Adrenal gland (tissue), 12 donors: ENCODE results near the gene NAMPT. TPM values are rescaled to one million over a fixed set of nuclear protein-coding genes. Genes with fewer than 3 reads are reported as not detected.

Experiments
- DNase-seq, 7 donors: peaks; one replicate each; pipeline ENCODE4 v3.0.0-alpha.2; 2019 to 2020
- H3K27ac ChIP-seq, 5 donors: fragments of 200-600 bp; sonication (generic) in 4 of 5; 1 replicate in 3 of 5; 2 replicates in 2 of 5; pipeline versions ENCODE4 v1.5.1 to v1.8.0; 2016 to 2020; ENCODE audit warnings: mild to moderate bottlenecking in 1 of 5
- H3K27me3 ChIP-seq: fragments of 200-600 bp; 2 replicates; pipeline ENCODE4 v1.8.0; 2021
- H3K36me3 ChIP-seq, 2 donors: fragments of 200-600 bp; replicated peaks in 1 of 2; 1 replicate in 1 of 2; 2 replicates in 1 of 2; pipeline versions ENCODE4 v1.5.1 to v1.8.0; 2018 to 2022
- H3K4me1 ChIP-seq, 2 donors: fragments of 200-600 bp; replicated peaks in 1 of 2; 1 replicate in 1 of 2; 2 replicates in 1 of 2; pipeline versions ENCODE4 v1.5.1 to v1.8.0; 2018 to 2021
- H3K4me3 ChIP-seq, 4 donors: fragments of 200-600 bp; sonication (generic) in 3 of 4; one replicate each; pipeline ENCODE4 v1.5.1; 2016 to 2018
- H3K9me3 ChIP-seq, 3 donors: fragments of 200-600 bp; sonication (generic) in 1 of 3; replicated peaks in 1 of 3; 1 replicate in 2 of 3; 2 replicates in 1 of 3; pipeline versions ENCODE4 v1.5.1 to v1.8.0; 2016 to 2021
- POLR2A ChIP-seq, 2 donors: fragments of 450-650 bp; IDR thresholded peaks; one replicate each; pipeline ENCODE4 v1.6.1; 2017; ENCODE audit warnings: antibody characterized with exemption in 2 of 2, mild to moderate bottlenecking in 2 of 2, moderate library complexity in 1 of 2
- WGBS, 4 donors: extraction: QIAGEN DNeasy Blood & Tissue Kit in 2 of 4; methylation state at CpG; one replicate each; pipeline versions ENCODE4 v1.1.5 to v1.1.7; 2013 to 2017; 5-methylcytosine and 5-hydroxymethylcytosine counted together
- intact Hi-C, 2 donors: fragments of 100-400 bp; cut with DNase I; formaldehyde crosslinking; loops; one replicate each; pipeline versions ENCODE4 v1.14.1 to v1.15.0; 2022 to 2023
- polyA plus RNA-seq, 3 donors: library from polyadenylated mRNA; stranded (reverse); fragments of 200-250 nt in 2 of 3; fragments of 350-450 nt in 1 of 3; fragmentation: Illumina TruSeq in 1 of 3; extraction: RNeasy Lipid Tissue Mini Kit (QIAGEN cat#74804) in 1 of 3; gene quantifications; one replicate each; pipeline ENCODE4 v1.2.3, GENCODE V29; 2013 to 2014
- total RNA-seq, 9 donors: library from RNA; depleted of rRNA in 4 of 9; stranded (reverse); fragments of >200 nt in 4 of 9; fragments of 120-200 nt in 1 of 9; fragmentation: NEBNext Ultra II Directional in 1 of 9; extraction: Animal tissue kit (Norgen Biotek cat#: 25700) in 1 of 9; gene quantifications; one replicate each; pipeline versions ENCODE4 v1.1.0 to v1.2.4, GENCODE V29; 2013 to 2023
- TF ChIP-seq, protein P1 (sequence below), 6 experiments: fragments of 450-650 bp in 4 of 6; fragments of 200-600 bp in 2 of 6; sonication (generic) in 1 of 6; IDR thresholded peaks; 1 replicate in 5 of 6; 2 replicates in 1 of 6; pipeline versions ENCODE4 v1.5.1 to v1.8.0; 2016 to 2021; ENCODE audit warnings: antibody characterized with exemption in 6 of 6, mild to moderate bottlenecking in 2 of 6, moderate library complexity in 1 of 6
- donor health status: healthy with polysubstance abuse.
- donor health status: Bipolar disorder and iron deficiency.
- donor health status: DM: yes; HTN: yes; CAD: no.
- donor health status: DM: no; HTN: no; CAD: no.
- donor health status: DM: no; HTN: no; CAD: no.
- donor health status: DM: yes; HTN: yes; CAD: no.

NAMPT gene
- total and polyA plus RNA-seq, 12 donors, result 21.7 to 482 (median 137) TPM

- Histone ChIP-seq H3K4me1 (no peaks in the 10 kb centered on the region), H3K27me3 (no peaks in the 10 kb centered on the region), H3K27ac (no peak overlapping the region), H3K4me3 (no peak overlapping the region), H3K9me3 (no peaks in the 10 kb centered on the region), H3K36me3 (no peaks in the 10 kb centered on the region)
- TF ChIP-seq, protein P1, sequence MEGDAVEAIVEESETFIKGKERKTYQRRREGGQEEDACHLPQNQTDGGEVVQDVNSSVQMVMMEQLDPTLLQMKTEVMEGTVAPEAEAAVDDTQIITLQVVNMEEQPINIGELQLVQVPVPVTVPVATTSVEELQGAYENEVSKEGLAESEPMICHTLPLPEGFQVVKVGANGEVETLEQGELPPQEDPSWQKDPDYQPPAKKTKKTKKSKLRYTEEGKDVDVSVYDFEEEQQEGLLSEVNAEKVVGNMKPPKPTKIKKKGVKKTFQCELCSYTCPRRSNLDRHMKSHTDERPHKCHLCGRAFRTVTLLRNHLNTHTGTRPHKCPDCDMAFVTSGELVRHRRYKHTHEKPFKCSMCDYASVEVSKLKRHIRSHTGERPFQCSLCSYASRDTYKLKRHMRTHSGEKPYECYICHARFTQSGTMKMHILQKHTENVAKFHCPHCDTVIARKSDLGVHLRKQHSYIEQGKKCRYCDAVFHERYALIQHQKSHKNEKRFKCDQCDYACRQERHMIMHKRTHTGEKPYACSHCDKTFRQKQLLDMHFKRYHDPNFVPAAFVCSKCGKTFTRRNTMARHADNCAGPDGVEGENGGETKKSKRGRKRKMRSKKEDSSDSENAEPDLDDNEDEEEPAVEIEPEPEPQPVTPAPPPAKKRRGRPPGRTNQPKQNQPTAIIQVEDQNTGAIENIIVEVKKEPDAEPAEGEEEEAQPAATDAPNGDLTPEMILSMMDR (IDR thresholded peaks at IDR 0.05), result no peak
- no peak for TF ChIP-seq POLR2A (IDR thresholded peaks at IDR 0.05)
- intact Hi-C loops, result no loop called here
- DNase-seq, result no peak
Observed at GRCh38 chr7:106316947-106317346, 32.2 kb upstream of the NAMPT start.

DNA sequence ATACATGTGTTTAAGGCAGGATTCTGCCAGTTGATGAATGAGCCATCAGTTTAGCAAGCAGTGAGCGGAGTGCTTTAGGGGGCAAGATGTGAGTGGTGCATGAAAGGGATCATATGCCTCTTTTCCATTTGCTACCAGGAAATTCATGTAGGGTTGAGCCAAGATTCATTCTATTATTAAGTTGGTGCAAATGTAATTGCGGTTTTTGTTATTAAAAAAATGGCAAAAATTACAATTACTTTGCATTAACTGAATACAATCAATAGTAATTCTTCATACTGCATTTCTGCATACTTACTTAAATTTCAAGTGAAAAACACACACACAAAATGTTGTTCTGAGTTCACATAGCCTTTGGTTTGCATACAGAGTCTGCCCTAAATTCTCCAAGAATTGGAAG, 30.1 kb upstream of the NAMPT start:
- Histone ChIP-seq H3K9me3 (no peaks in the 10 kb centered on the region), H3K27ac (no peak overlapping the region), H3K4me1 (no peaks in the 10 kb centered on the region), H3K4me3 (no peak overlapping the region), H3K36me3 (no peaks in the 10 kb centered on the region), H3K27me3 (no peaks in the 10 kb centered on the region)
- intact Hi-C loops, result no loop called here
- DNase-seq, result no peak
- TF ChIP-seq POLR2A (IDR thresholded peaks at IDR 0.05), result no peak
- TF ChIP-seq, protein P1 (IDR thresholded peaks at IDR 0.05), result no peak
- WGBS, 4 donors, result 75 to 91% (median 89%) methylated on average over 2 of the region's 2 CpGs

GRCh38 chr7:106313966-106314365, 29.2 kb upstream of the NAMPT start:
- intact Hi-C loops, result no loop called here
- TF ChIP-seq, protein P1 (IDR thresholded peaks at IDR 0.05), result no peak
- no peak for TF ChIP-seq POLR2A (IDR thresholded peaks at IDR 0.05)
- 39 to 75% (median 59%) methylated on average over 2 of the region's 2 CpGs for WGBS, 4 donors
- H3K27me3 ChIP-seq, result no peaks in the 10 kb centered on the region
- no peak overlapping the region for H3K4me3 ChIP-seq
- DNase-seq, result no peak
- peak overlapping the region in 1 of 5 donors; percentile 2 for H3K27ac ChIP-seq
- no peaks in the 10 kb centered on the region for H3K4me1 ChIP-seq
- no peaks in the 10 kb centered on the region for H3K36me3 ChIP-seq
- H3K9me3 ChIP-seq, result no peaks in the 10 kb centered on the region

GRCh38 chr7:106313456-106313901, 28.7 kb upstream of the NAMPT start:
- no peak for DNase-seq
- H3K4me1 ChIP-seq, result no peaks in the 10 kb centered on the region
- H3K9me3 ChIP-seq, result no peaks in the 10 kb centered on the region
- intact Hi-C loops, result no loop called here
- no peak overlapping the region for H3K4me3 ChIP-seq
- H3K27me3 ChIP-seq, result no peaks in the 10 kb centered on the region
- WGBS, 4 donors, result 64 to 71% (median 67%) methylated on average over 2 of the region's 2 CpGs
- peak overlapping the region in 1 of 5 donors; percentile 2 for H3K27ac ChIP-seq
- H3K36me3 ChIP-seq, result no peaks in the 10 kb centered on the region
- TF ChIP-seq, protein P1 (IDR thresholded peaks at IDR 0.05), result no peak
- TF ChIP-seq POLR2A (IDR thresholded peaks at IDR 0.05), result no peak
